ENCODE results near the gene S100A7.
"Not testable (repeated sequence)": the region's sequence is repeated elsewhere in the genome, so short reads cannot be mapped to it uniquely, and the experiment has no call there.

The S100A7 gene

DNA sequence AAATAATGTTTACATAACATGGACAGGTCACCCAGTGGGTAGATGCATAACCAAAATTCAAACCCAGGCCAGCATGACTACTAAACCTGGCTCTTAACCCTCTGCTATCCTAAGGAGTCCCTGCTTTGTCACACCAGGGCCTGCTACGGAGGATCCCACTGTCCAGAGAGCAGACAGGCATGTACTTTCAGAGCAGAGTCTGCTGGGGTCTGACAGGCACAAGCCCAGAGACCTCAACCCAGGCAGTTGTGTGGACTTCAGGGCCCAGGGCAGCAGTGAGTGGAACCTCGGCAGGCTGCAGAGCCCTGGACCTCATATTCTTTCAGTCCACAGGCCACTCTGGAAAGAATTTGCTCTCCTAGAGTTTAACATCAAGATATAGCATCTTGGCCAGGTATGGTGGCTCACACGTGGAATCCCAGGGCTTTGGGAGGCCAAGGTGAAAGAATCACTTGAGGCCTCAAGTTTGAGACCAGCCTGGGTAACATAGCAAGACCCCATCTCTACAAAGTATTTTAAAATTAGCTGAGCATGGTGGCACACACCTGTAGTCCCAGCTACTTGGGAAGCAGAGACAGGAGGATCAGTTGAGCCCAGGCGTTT lies 16.1 kb upstream of the S100A7 start:
- no peak for DNase-seq (ENCODE audit: low spot score)

DNA sequence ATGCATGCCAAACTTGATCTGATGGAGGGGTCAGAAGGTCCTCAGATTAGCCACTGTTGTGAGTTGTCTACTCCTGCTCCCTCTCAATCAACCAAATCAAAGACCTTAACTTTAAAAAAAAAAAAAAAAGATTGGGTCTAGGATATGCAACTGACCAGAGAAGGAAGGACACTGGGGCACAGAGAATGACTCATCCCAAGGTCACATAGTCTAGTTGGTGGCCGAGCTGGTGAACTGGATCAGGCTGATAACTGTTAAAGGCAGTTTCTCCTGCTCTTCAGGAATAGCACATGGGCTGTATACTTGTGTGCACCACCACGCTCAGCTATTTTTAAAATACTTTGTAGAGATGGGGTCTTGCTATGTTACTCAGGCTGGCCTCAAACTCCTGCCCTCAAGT lies 14.8 kb upstream of the S100A7 start:
- no peak for DNase-seq (ENCODE audit: low spot score)

DNA sequence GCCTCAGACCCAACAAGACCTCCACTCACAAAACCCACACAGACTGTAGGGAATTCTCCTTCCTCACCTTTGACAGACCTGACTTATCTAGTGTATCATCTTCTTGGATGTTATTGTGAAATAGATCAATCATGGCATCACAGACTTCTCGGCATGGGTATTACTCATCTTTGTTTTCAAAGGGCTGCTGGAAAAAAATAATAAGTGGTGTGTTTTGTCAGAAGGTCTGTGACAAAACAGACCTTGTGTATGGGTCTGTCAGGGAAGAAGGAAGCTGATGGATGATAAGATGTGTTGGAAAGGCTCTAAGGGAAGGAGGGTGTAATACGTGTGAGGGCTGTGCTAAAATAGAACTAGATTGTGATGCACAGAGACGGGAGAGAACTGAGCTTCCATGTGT lies 13.9 kb upstream of the S100A7 start:
- no peak for DNase-seq (ENCODE audit: low spot score)

DNA sequence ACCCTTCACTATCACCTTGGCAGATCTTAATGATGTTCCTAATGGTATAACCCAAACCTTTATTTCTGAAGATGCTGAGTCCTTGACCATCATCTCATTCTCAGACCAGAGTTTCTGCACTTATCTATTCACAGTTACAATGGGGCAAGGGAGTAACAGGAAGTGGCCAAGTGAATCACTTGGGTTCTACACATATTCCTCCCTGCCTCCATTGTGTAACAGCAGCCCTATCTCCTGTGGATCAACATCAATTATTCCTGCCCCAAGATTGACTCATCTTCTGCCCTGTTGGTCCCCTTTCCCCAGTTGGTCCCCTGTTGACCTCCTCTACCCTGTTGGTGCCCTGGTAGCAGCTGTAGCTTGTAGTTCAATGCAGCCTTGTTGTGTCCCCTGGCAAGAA lies 10.3 kb upstream of the S100A7 start:
- no peak for DNase-seq (ENCODE audit: low spot score)

DNA sequence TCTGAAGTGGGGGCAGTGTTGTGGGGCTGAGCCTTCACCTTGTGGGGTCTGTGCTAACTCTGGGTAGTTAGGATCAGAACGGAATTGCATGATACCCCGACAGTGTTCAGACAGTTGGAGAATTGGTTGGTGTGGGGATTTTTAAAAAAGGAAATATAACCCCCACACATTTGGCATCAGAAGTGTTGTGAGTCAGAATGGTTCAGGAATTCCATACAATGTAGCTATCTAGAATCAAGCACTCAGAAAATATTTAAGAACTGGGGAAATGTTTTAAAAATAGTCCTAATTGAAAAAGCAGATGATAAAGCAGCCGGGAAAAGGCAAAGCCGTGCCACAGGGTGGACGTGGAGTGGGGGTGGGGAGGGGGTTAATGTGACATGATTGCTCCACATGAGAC lies 6.5 kb upstream of the S100A7 start:
- no peak for DNase-seq (ENCODE audit: low spot score)

DNA sequence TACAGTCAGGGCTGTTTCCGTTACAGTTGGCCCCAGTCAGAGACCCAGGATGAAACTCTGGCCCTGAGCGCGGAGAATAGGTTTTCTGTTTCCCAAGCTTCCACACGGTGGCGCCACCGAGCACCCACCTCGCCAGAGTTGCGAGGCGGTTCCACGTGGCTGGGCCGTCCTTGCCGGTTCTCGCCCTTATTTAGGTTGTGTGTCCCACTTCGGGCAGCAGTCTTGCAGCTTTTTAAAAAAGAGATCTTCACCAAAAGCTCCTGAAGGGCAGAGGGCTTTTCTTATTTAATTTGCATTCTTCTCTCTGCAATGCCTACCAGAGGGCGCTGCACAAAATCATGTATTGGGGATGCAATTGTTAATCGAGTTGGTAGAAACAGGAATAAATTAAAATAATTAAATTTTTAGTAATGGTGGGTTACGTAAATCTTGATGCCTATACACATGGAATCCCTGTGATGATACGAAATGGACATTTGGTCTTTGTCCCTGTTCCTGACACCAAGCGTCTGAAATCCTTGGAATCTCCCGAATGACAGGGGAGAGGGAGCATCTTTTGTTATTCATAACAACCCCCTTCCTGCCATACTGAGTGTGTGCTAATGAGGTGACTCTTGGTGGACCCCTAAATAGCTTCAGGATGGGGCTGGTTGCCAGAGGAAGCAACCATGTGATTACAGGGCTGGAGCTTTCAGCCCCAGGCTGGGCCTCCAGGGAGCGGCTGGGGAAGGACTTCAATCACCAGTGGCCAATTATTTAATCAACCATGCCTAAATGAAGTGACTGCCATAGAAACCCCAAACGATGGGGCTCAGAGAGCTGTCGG lies 5.6 kb upstream of the S100A7 start:
- peak; percentile 41 for DNase-seq (ENCODE audit: low spot score)

DNA sequence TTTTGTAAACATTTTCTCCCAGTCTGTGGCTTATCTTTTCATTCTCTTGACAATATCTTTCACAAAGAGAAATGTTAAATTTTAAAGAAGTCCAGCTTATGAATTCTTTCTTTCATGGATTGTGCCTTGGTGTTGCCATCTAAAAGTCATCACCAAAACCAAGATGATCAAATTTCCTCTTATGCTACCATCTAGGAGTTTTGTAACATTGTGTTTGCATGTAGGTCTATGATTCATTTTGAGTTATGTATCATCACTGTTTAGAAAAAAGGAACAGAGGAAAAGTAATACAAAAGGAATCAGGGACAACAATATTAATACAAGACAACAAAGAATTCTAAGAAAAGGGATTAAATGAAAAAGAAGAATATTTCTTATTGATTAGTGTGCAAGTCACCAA lies 2.3 kb upstream of the S100A7 start:
- not testable (repeated sequence) for DNase-seq (ENCODE audit: low spot score)

DNA sequence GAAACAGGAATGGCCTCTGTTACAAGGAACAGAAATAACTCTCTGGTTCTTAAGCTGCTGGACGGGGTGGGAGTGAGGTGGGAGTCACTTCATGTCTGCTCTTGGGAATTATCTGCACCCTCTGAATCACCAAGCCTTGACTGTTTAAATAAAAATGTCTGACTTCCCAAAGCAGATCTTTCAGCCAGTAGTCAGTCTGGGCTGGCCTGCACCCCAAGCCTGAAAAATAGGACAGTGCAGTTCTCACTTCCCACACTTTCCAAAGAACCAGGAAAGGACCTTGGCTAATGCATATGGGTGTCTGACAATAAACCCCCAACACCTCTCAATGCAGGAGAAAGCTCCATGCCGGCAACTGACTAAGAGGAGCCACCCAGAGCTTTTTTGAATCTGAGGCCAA lies 796 bp downstream of the S100A7 start:
- DNase-seq (ENCODE audit: low spot score): no peak

DNA sequence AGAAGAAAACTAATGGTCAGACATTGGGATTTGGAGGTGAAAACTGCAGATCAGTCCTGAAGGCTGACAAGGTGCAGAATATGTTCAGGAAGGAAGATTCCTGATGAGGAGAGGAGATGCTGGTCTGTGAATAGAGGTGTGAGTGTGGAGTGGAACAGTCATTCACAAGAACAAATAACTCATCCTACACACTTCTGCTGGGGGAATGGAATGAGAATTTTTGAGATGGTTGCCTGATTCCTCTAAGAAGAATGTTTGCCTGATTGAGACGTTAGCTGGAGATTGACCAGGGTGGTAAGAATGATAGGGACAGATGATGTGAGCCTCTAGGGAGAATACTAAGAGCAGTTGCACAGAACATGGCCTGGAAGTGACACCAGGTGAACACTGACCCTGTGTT lies 4.1 kb downstream of the S100A7 start:
- DNase-seq (ENCODE audit: low spot score): no peak

DNA sequence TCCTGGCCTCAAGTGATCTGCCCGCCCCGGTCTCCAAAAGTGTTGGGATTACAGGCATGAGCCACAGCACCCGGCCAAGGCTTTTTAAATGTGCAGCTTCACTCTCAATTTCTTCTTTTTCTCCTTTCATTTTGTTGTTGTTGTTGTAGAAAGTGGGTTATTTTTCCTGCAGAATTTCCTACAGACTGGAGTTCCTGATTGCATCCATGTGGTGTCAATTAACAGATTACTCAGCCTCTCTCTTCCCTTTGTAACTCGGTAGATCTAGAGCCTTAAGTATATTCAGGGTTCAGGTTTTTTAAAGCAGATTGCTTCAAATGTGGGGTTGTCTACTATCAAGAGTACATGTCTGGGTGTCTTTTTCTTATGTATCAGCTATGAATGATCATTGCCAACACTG lies 11.6 kb downstream of the S100A7 start:
- not testable (repeated sequence) for DNase-seq (ENCODE audit: low spot score)

DNA sequence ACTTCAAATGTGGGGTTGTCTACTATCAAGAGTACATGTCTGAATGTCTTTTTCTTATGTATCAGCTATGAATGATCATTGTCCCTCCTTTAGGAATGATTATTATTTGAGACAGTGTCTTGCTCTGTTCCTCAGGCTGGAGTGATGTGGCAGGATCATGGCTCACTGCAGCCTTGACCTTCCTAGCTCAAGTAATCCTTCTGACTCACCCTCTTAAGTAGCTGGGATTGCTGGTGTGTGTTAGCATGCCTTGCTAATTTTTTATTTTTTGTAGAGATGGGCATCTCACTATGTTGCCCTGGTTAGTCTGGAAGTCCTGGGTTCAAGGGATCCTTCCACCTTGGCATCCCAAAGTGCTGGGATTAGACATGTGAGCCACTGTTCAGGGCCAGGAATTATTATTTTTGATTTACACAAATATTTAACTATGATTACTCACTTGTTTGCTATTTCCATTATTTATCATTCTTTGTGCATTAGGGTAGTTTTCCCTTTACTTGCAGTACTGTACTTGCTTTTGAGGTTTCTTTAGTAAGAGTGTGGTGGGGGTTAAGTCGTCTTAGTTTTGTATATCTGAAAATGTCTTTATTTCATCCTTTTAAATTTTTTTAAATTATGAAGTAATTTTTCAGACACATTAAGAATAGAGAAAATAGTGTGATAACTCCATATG lies 12.8 kb downstream of the S100A7 start:
- DNase-seq (ENCODE audit: low spot score): no peak

DNA sequence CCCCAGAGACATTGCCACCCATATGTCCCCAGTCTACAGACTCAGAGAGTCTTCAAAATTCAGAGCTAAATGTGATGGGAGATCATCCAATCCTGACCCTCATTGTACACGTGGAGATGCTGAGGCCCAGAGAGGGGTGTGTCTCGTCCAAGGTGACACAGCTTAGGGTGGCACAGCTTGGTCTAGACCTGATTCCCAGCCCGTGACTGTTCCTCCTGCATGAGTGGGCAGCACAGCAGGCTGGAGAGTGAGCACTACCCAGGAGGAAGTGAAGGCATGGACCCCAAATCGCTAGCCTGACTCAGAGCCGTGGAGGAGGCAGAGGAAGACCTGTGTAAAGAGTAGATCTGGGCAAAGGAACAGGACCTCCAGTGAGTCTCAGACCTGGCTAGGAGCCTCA lies 16.4 kb downstream of the S100A7 start:
- no peak for DNase-seq (ENCODE audit: low spot score)

DNA sequence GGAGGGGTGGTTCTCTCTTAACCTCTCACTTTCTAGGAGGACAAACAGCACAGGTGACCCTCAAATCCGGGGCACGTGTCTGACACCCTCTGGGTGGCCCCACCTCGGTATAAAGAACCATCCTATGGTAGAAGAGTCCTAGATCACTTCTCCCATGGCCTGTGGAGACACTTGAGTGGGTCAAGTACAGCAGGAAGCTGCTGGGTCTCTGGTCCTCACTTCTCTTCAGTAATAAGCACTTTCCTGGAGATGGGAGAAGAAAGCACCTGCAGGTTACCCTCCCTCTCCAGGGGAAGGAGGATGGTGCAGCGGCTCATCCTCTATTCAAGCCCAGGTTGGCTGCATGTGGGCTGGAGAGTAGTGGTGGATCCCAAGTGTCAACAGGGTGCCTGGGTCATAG lies 17.0 kb downstream of the S100A7 start:
- DNase-seq (ENCODE audit: low spot score): no peak

DNA sequence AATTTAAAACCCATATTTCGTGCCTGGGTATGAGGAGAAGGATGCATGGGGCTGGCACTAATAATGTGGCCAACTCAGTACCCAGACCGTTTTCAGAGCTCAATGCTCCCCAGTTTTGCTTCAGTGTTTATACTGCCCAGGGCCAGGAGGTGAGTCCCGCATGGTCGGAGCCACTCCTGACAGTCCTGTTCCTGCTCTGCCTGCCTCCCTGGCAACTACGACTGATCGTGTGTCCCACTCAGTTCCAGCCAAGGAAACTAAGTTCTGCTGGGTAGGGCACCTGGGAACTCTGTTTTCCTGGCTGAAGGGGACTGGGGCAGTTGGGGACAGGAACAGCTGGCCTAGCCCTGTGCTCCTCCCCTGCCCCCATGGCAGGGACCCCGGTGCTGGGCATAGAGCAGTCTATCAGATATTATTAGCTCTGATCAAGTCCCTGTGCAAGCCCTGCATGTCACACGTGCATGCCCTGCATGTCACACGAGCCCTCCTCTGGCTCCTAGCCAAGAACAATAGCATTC lies 19.2 kb downstream of the S100A7 start:
- no peak for DNase-seq (ENCODE audit: low spot score)

DNA sequence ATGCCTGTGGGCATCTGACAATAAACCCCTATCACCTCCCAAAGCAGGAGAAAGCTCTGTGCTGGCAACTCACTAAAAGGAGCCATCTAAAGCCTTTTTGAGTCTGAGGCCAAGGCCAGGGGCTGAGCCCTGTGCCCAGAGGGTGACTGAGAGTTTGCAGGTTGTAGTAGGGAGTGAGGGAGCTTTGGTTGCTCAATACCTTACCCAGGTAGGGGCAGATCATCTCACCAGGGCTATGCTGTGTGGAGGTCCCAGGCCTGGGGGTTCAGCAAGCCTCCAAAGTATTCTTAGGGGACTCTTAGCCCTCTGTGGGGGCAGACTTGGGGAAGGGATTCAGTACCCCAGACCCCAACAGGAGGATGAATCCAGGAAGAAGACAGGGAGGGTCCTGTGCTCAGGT lies 21.2 kb downstream of the S100A7 start:
- DNase-seq (ENCODE audit: low spot score): no peak

DNA sequence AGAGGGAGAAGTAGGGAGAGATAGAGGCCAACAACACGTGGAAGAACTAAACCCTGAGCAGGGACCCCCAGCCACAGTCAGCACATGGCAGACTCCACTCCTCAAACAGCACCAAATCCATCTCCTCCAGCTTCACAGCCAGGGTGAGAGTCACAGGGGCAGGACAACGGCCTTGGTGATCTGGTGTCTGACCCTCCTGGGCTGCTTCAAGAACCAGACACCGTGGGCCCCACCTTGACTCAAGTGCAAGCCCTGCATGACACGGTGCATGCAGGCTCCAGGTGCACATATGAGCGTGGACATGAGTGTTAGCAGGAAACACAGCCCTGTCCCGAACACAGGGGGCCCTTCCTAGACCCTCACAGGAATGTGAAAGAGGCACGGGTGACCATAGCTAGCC lies 21.9 kb downstream of the S100A7 start:
- DNase-seq (ENCODE audit: low spot score): no peak

DNA sequence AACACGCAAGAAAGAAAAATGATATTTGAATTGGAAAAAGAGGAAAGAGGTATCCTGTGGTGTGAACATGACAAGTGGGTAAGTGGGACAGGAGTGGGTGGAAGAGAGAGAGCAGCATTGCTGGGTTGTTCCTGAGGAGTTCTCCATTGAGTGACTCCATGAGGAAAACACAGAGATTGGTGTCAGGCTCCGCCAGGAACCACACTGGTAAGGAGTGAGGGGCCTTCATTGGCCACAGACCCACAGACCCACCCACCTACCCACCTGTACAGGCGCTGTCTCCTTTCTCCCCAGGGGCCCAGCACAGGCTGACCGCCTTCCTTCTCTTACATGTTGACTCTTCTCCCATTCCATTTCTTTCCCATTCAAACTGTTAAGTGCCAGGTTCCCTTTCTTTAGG lies 23.2 kb downstream of the S100A7 start:
- no peak for DNase-seq (ENCODE audit: low spot score)

DNA sequence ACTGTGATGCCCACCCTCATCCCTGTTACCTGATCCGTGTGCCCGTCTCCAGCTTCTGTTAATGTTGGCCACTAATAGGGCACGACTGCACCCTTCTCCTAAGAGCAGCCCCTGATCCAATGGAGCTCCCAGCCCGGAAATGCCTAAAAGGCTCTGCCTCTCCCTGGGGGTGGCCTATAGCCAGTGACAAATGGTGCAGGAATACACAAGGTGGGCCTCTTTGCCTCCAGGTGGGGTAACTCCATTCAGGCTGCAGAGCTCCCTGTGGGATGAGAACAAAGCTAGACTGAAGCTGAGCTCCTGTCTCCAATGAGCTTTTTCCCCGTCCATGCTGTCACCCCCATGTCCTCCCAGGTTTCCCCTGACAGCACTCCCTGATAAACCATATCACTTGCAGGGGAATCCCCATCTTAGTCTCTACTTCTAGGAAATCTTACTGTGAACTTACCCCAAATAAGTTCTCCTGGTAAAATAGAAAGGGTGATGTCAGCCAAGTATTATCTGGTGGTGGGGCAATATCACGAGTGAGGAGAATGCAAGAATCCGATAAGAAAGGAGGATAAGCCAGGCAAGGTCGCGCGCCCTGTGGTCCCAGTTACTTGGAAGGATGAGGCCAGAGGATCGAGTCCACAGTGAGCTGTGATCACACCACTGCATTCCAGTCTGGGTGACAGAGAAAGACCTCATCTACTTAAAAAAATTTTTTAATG lies 25.6 kb downstream of the S100A7 start:
- DNase-seq (ENCODE audit: low spot score): no peak

DNA sequence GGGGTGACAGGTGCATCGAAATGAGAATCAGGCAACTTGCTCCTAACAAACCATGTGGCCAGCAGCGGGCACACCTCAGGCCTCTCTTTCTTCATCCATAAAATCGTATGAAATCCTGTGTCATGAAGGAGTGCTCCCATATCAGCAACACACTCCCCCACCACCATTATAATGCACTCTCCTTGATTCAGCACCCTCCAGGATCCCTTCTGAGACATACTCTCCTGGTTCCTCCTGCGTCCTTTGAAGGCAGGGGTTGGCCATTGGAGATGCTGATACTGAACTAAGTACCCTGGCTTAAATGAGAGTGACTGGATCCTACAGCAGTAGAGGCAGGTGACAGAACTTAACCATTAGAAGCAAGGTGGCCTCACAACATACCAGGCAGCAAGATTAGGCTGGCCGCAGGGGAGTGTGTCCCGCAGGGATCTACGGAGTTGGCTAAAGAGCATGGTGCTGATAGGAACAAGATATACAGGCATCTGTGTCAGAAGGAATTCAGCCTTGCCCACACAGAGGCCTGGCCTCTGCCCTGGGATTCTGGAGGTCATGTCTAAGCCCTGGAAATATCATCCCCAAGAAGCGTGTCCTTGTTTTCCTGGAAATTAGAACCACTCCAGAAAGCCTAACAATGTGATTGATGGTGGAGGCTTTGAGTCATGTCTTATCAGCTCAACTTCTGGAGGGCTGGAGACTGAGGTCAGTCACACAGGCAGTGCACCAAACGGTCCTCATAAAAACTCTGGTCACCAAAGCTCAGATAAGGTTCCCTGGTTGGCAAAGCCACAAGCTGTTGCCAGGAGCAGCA lies 27.4 kb downstream of the S100A7 start:
- no peak for DNase-seq (ENCODE audit: low spot score)

DNA sequence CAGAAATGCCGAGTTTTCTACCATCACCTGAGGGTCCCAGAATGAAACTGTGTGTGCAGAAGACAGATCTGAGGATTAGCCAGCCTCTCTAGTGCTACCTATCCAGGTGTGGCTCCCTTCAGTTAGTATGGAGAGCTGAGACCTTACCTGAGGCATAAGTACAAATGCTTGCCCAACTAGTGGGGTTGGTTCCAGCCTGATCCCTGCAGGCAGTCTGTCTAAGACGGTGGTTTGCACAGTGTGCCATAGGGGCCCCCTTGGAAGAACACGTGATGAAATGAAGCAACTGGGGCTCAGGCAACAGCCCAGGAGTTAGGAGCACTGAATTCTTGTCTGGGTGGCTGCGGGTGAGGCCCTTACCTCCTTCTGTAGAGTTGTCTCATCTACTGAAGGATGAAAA lies 28.5 kb downstream of the S100A7 start:
- no peak for DNase-seq (ENCODE audit: low spot score)

DNA sequence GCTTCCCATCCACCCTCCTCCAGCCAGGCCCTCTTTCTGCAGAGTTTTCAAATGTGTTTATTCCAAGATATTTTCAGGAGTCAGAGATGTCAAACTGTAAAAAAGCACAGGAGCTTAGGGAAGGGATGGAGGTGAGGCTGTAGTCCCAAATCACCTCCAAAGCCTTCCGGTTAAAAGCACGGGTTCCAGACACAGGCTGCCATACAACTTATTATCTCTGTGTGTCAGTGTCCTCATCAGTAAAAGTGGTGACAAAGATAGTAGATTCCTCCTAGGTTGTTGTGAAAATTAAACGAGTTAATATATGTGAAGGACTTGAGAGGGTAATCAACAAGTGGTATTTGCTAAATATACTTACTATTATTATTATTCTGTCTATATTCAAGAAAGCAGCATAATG lies 29.0 kb downstream of the S100A7 start:
- no peak for DNase-seq (ENCODE audit: low spot score)

DNA sequence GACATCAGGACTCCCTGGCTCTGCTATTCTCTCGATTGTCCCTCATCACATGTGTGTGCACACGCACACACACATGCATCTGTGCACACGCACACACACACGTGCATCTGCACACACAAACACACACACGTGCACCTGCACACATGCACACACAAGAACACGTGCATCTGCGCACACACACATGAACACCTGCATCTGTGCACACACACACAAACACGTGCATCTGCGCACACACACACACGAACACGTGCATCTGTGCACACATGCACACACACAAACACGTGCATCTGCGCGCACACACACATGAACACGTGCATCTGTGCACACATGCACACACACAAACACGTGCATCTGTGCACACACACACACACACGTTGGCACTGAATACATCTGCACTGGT lies 29.4 kb downstream of the S100A7 start:
- no peak for DNase-seq (ENCODE audit: low spot score)

Measured in LoVo (cell line).